Measurements from ENCODE around the gene TM4SF1. TPM values are rescaled to one million over a fixed set of nuclear protein-coding genes. Genes with fewer than 3 reads are reported as not detected.
A peak's percentile ranks its signal among the peaks of the same experiment; 100 is the strongest.

Gene TM4SF1
- total RNA-seq, 1 experiment from 2014 or later = 535 TPM

- ATAC-seq (no peak), DNase-seq (peak; percentile 41)
- BruUV-seq (replicated peaks) = no TSS peak
- Histone ChIP-seq H3K9me3 (ENCODE audit: low read length) (no peaks in the 10 kb centered on the region), H3K4me2 (ENCODE audit: low read length) (peak overlapping the region; percentile 8; the same call in 1 of the 2 replicates), H2AFZ (ENCODE audit: low read length) (no peak overlapping the region), H3F3A (ENCODE audit: low read length, unreplicated experiment) (peaks cover 55% of the 10 kb centered on the region), H3K4me1 (ENCODE audit: insufficient read depth, low read length) (peaks cover 74% of the 10 kb centered on the region), H3K79me2 (ENCODE audit: low read length) (peaks cover 28% of the 10 kb centered on the region), H4K20me1 (ENCODE audit: low read length) (peaks cover 10% of the 10 kb centered on the region; the same call in 1 of the 2 replicates), H3K4me3 (ENCODE audit: low read length) (no peak overlapping the region), H3K27ac (ENCODE audit: low read length) (peak overlapping the region; percentile 99), H3K27me3 (ENCODE audit: low read length) (no peaks in the 10 kb centered on the region), H3K9ac (ENCODE audit: low read length) (peak overlapping the region; percentile 35), H3K9me2 (replicated peaks; ENCODE audit: low read length) (no peaks in the 10 kb centered on the region), H3K36me3 (ENCODE audit: low read depth, low read length) (peaks cover 47% of the 10 kb centered on the region)
- intact Hi-C loops (cut with micrococcal nuclease) = no loop called here
- ChIA-PET POLR2A (ENCODE audit: unreplicated experiment) (interaction anchor here (0.6 to 1.0 kb wide), 4 partner anchors 25 to 288 kb away, joined by 3 to 4 read pairs (median 4); no protein-coding TSS in a partner anchor), CTCF (no interaction called here)
- TF ChIP-seq EZH2 (IDR thresholded peaks at IDR 0.05; ENCODE audit: low read length, unreplicated experiment) = no peak
- no peak for TF ChIP-seq EZH2phosphoT487 (IDR thresholded peaks at IDR 0.05; ENCODE audit: borderline replicate concordance, low read length)
- TF ChIP-seq CTCF (conservative IDR thresholded peaks at IDR 0.05; ENCODE audit: low read depth, low read length) = peak; percentile 34
Measured at GRCh38 chr3:149368201-149368673, 9.2 kb downstream of the TM4SF1 start.

- CTCF ChIA-PET = interaction anchor here (0.7 to 1.0 kb wide), 5 partner anchors 9 to 107 kb away, joined by 3 read pairs; partner anchors contain the start of gene TM4SF1
- POLR2A ChIA-PET (ENCODE audit: unreplicated experiment) = interaction anchor here (0.6 to 1.1 kb wide), 6 partner anchors 10 to 458 kb away, joined by 3 to 28 read pairs (median 4); partner anchors contain the start of gene TM4SF1
- no peak overlapping the region for H2AFZ ChIP-seq (ENCODE audit: low read length)
Measured at GRCh38 chr3:149366941-149367840, 10.3 kb downstream of the TM4SF1 start.

More at GRCh38 chr3:149366941-149367840, 10.3 kb downstream of the TM4SF1 start:
- ATAC-seq (peak; percentile 77), DNase-seq (peak; percentile 99)
- Histone ChIP-seq H3K9me3 (ENCODE audit: low read length) (no peaks in the 10 kb centered on the region), H3K79me2 (ENCODE audit: low read length) (peaks cover 18% of the 10 kb centered on the region), H3K36me3 (ENCODE audit: low read depth, low read length) (peaks cover 36% of the 10 kb centered on the region), H3K9me2 (replicated peaks; ENCODE audit: low read length) (no peaks in the 10 kb centered on the region), H3F3A (ENCODE audit: low read length, unreplicated experiment) (peaks cover 51% of the 10 kb centered on the region), H3K9ac (ENCODE audit: low read length) (peak overlapping the region; percentile 88), H3K4me1 (ENCODE audit: insufficient read depth, low read length) (peaks cover 66% of the 10 kb centered on the region), H3K4me2 (ENCODE audit: low read length) (peak overlapping the region; percentile 68), H3K27me3 (ENCODE audit: low read length) (no peaks in the 10 kb centered on the region), H4K20me1 (ENCODE audit: low read length) (0 out of 2 replicates have a peak, but pooled peaks cover 3% of the 10 kb centered on the region), H3K4me3 (ENCODE audit: low read length) (0 out of 2 replicates have a peak overlapping the region, but pooled peaks have one; percentile 27), H3K27ac (ENCODE audit: low read length) (peak overlapping the region; percentile 99)
- BruUV-seq (replicated peaks) = TSS peak; percentile 95
- intact Hi-C loops (cut with micrococcal nuclease) = loop anchor here (1.0 to 2.0 kb wide), 5 partner anchors 10 to 67 kb away; partner anchors contain the start of gene TM4SF1
- TF ChIP-seq EZH2 (IDR thresholded peaks at IDR 0.05; ENCODE audit: low read length, unreplicated experiment) (no peak), EZH2phosphoT487 (IDR thresholded peaks at IDR 0.05; ENCODE audit: borderline replicate concordance, low read length) (no peak), CTCF (conservative IDR thresholded peaks at IDR 0.05; ENCODE audit: low read depth, low read length) (no peak)

Data from PC-3 (cell line).